Measurements from ENCODE around the gene PPP3CA.

Gene PPP3CA

DNA sequence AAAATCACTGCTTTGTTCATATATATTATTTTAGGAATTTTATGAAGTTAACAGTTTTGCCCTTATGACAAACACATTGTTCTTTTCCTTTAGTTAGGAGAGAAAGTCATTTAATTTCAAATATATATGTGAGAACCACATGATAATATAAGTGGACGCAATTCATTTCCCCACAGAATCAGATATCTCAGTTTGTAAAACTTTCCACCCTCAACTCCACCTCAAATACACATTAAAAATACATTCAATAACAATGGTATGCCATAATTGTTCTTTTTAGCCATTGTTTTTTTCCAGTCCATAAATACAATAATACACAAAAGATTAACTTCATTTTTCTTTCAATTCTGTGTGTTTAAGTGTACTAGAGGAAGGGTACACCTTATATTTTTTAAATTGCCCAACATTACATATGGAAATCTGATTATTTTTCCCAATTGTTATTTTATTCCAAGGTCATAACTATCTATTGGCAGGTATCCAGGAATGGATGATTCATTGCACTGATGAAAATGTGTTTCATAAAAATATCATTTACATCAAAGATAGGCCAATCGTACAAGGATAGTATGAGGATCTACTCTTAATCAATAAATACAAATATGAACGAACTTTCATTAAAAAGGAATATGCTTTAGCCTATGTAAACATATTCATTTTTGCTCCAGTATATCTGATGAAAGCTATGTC, 125.0 kb downstream of the PPP3CA start:
- H3K4me1 ChIP-seq (ENCODE audit: insufficient read depth, low read length, severe bottlenecking): peaks cover 9% of the 10 kb centered on the region

DNA sequence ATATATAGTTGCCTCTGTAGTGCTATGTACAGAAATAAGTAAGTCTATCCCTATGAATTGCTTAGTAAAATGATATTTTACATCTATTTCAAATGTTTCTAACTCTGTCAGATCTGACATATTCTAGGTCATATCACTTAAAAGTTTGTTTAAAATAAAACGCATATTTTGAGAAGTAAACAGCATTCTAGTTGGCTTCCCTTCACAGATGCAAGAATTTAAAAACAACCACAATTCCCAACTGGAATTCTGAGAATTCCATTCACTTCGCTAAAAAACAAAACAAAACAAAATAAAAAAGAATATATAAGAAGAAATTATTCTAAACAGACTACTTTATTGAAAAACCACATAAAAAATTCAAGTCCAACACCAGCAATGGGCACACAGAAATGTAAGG, 126.0 kb downstream of the PPP3CA start:
- TF ChIP-seq CTCF (IDR thresholded peaks at IDR 0.05; ENCODE audit: low read length): no peak
- no peak for TF ChIP-seq EZH2 (IDR thresholded peaks at IDR 0.05; ENCODE audit: borderline replicate concordance, low read length)
- Histone ChIP-seq H3K4me1 (ENCODE audit: insufficient read depth, low read length, severe bottlenecking) (peaks cover 9% of the 10 kb centered on the region), H3F3A (ENCODE audit: insufficient read depth, low read length) (no peaks in the 10 kb centered on the region), H3K27me3 (ENCODE audit: insufficient read depth, low read length) (no peaks in the 10 kb centered on the region), H3K9me3 (ENCODE audit: low read length) (no peaks in the 10 kb centered on the region), H3K36me3 (ENCODE audit: insufficient read depth, low read length) (no peaks in the 10 kb centered on the region), H3K4me2 (ENCODE audit: low read length) (no peak overlapping the region), H3K27ac (ENCODE audit: low read depth, low read length, poor library complexity, severe bottlenecking) (no peak overlapping the region), H3K9me2 (ENCODE audit: low read depth, low read length) (no peaks in the 10 kb centered on the region), H2AFZ (ENCODE audit: low read length) (no peak overlapping the region), H3K79me2 (ENCODE audit: insufficient read depth, low read length) (peaks cover 72% of the 10 kb centered on the region), H4K20me1 (ENCODE audit: insufficient read depth, low read length) (0 out of 2 replicates have a peak, but pooled peaks cover 2% of the 10 kb centered on the region), H3K9ac (ENCODE audit: low read length) (no peak overlapping the region), H3K4me3 (ENCODE audit: low read depth, low read length, poor library complexity, severe bottlenecking) (no peak overlapping the region)

More for the DNA sequence above, 125.0 kb downstream of the PPP3CA start:
- Histone ChIP-seq H4K20me1 (ENCODE audit: insufficient read depth, low read length) (0 out of 2 replicates have a peak, but pooled peaks cover 2% of the 10 kb centered on the region), H3F3A (ENCODE audit: insufficient read depth, low read length) (no peaks in the 10 kb centered on the region), H3K9me3 (ENCODE audit: low read length) (no peaks in the 10 kb centered on the region), H3K36me3 (ENCODE audit: insufficient read depth, low read length) (no peaks in the 10 kb centered on the region), H3K9me2 (ENCODE audit: low read depth, low read length) (no peaks in the 10 kb centered on the region), H2AFZ (ENCODE audit: low read length) (no peak overlapping the region), H3K4me3 (ENCODE audit: low read depth, low read length, poor library complexity, severe bottlenecking) (no peak overlapping the region), H3K9ac (ENCODE audit: low read length) (no peak overlapping the region), H3K79me2 (ENCODE audit: insufficient read depth, low read length) (peaks cover 68% of the 10 kb centered on the region), H3K4me2 (ENCODE audit: low read length) (no peak overlapping the region), H3K27ac (ENCODE audit: low read depth, low read length, poor library complexity, severe bottlenecking) (no peak overlapping the region), H3K27me3 (ENCODE audit: insufficient read depth, low read length) (no peaks in the 10 kb centered on the region)
- no peak for TF ChIP-seq EZH2 (IDR thresholded peaks at IDR 0.05; ENCODE audit: borderline replicate concordance, low read length)
- no peak for TF ChIP-seq CTCF (IDR thresholded peaks at IDR 0.05; ENCODE audit: low read length)

DNA sequence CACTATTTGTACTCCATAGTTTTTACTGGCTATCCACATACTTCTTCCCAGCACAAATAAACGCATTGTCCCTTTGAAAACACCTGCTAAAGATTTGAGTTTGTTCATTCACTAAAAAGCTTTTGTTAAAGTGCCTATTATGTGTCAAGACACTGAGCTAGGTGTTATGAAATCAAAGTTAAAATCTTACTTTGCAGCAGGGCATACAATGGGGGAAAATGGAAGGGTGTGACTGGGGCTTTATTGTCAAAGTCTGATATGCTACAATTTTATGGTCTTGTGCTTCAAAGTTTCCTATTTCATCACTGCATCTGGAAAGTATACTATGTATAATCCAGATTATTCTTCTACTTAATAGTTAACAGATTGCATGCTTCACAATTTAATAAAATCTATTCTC, 128.4 kb downstream of the PPP3CA start:
- Histone ChIP-seq H2AFZ (ENCODE audit: low read length) (no peak overlapping the region), H4K20me1 (ENCODE audit: insufficient read depth, low read length) (0 out of 2 replicates have a peak, but pooled peaks cover 2% of the 10 kb centered on the region), H3K4me3 (ENCODE audit: low read depth, low read length, poor library complexity, severe bottlenecking) (no peak overlapping the region), H3K27me3 (ENCODE audit: insufficient read depth, low read length) (no peaks in the 10 kb centered on the region), H3K36me3 (ENCODE audit: insufficient read depth, low read length) (no peaks in the 10 kb centered on the region), H3K27ac (ENCODE audit: low read depth, low read length, poor library complexity, severe bottlenecking) (no peak overlapping the region), H3F3A (ENCODE audit: insufficient read depth, low read length) (no peaks in the 10 kb centered on the region), H3K79me2 (ENCODE audit: insufficient read depth, low read length) (peaks cover 72% of the 10 kb centered on the region), H3K9me3 (ENCODE audit: low read length) (no peaks in the 10 kb centered on the region), H3K9me2 (ENCODE audit: low read depth, low read length) (no peaks in the 10 kb centered on the region), H3K4me2 (ENCODE audit: low read length) (no peak overlapping the region), H3K4me1 (ENCODE audit: insufficient read depth, low read length, severe bottlenecking) (peaks cover 9% of the 10 kb centered on the region), H3K9ac (ENCODE audit: low read length) (no peak overlapping the region)
- TF ChIP-seq CTCF (IDR thresholded peaks at IDR 0.05; ENCODE audit: low read length) (no peak), EZH2 (IDR thresholded peaks at IDR 0.05; ENCODE audit: borderline replicate concordance, low read length) (no peak)
